HEK293 (cell line): ENCODE measurements around the gene NDST1.

ENCODE experiments used
- CTCF ChIA-PET: fragments of 350-600 bp; formaldehyde crosslinking; extraction: SDS; loops from one replicate; lab custom pipeline; 2021; ENCODE audit warnings: antibody characterized with exemption; lab: Yijun Ruan, JAX
- POLR2A ChIA-PET: fragments of 300-600 bp; formaldehyde crosslinking; extraction: SDS; loops from one replicate; lab custom pipeline; 2020; ENCODE audit warnings: antibody characterized with exemption, inconsistent platforms; lab: Yijun Ruan, JAX
- H3K27ac ChIP-seq: fragments of 200-500 bp; sonication (Bioruptor generic); 2 replicates; pipeline ENCODE4 v1.5.1; 2014; ENCODE audit warnings: low read depth, low read length, control low read depth, inconsistent platforms; ENCODE audit errors: extremely low read depth
- H3K36me3 ChIP-seq, 2 experiments: fragments of 200-500 bp in 1 of 2; sonication (Bioruptor generic) in 1 of 2; 1 replicate in 1 of 2; 2 replicates in 1 of 2; pipeline ENCODE4 v1.5.1; 2014 to 2017; ENCODE audit warnings: inconsistent platforms in 2 of 2, low read length in 2 of 2; ENCODE audit not compliant: control insufficient read depth in 2 of 2, insufficient read depth in 1 of 2
- H3K4me1 ChIP-seq: fragments of 200-500 bp; sonication (Bioruptor generic); 2 replicates; pipeline ENCODE4 v1.5.1; 2014; ENCODE audit warnings: mild to moderate bottlenecking, low read length, inconsistent platforms; ENCODE audit not compliant: control insufficient read depth, insufficient read depth
- H3K4me3 ChIP-seq: 2 replicates; pipeline ENCODE4 v1.5.1; 2011; ENCODE audit warnings: low read depth, mild to moderate bottlenecking, control low read depth, low read length, moderate library complexity
- H3K9me3 ChIP-seq: fragments of 200-500 bp; sonication (Bioruptor generic); 2 replicates; pipeline ENCODE4 v1.5.1; 2014; ENCODE audit warnings: low read depth, low read length, inconsistent platforms; ENCODE audit not compliant: control insufficient read depth, insufficient read depth
- AEBP2 ChIP-seq: fragments of 450-650 bp; formaldehyde crosslinking; IDR thresholded peaks from 2 replicates; pipeline ENCODE4 v1.5.1; 2016; ENCODE audit warnings: missing biosample characterization, missing genetic modification characterization, borderline replicate concordance
- BCL11A ChIP-seq: fragments of 450-650 bp; formaldehyde crosslinking; IDR thresholded peaks from 2 replicates; pipeline ENCODE4 v1.5.1; 2016; ENCODE audit warnings: low read depth, missing biosample characterization, missing genetic modification characterization
- KLF1 ChIP-seq: fragments of 450-650 bp; formaldehyde crosslinking; IDR thresholded peaks from 2 replicates; pipeline ENCODE4 v1.5.1; 2016; ENCODE audit warnings: missing biosample characterization, missing genetic modification characterization
- PRDM4 ChIP-seq: fragments of 450-650 bp; formaldehyde crosslinking; IDR thresholded peaks from 2 replicates; pipeline ENCODE4 v1.5.1; 2017; ENCODE audit warnings: missing biosample characterization, missing genetic modification characterization
- SCRT2 ChIP-seq: fragments of 450-650 bp; formaldehyde crosslinking; IDR thresholded peaks from 2 replicates; pipeline ENCODE4 v1.5.1; 2016; ENCODE audit warnings: missing biosample characterization, missing genetic modification characterization
- SETDB1 ChIP-seq: IDR thresholded peaks from one replicate; pipeline ENCODE4 v1.6.1; 2017; ENCODE audit warnings: mild to moderate bottlenecking, low read length, moderate library complexity, mixed read lengths; ENCODE audit not compliant: insufficient read length
- ZNF202 ChIP-seq: fragments of 450-650 bp; formaldehyde crosslinking; IDR thresholded peaks from 2 replicates; pipeline ENCODE4 v1.5.1; 2016; ENCODE audit warnings: missing biosample characterization, missing genetic modification characterization, borderline replicate concordance
- ZNF248 ChIP-seq: fragments of 450-650 bp; formaldehyde crosslinking; IDR thresholded peaks from 2 replicates; pipeline ENCODE4 v1.5.1; 2017; ENCODE audit warnings: missing biosample characterization, missing genetic modification characterization
- ZNF292 ChIP-seq: fragments of 450-650 bp; formaldehyde crosslinking; IDR thresholded peaks from 2 replicates; pipeline ENCODE4 v1.5.1; 2016; ENCODE audit warnings: low read depth, missing biosample characterization, missing genetic modification characterization, borderline replicate concordance
- ZNF354C ChIP-seq: fragments of 450-650 bp; formaldehyde crosslinking; IDR thresholded peaks from 2 replicates; pipeline ENCODE4 v1.5.1; 2016; ENCODE audit warnings: missing biosample characterization, missing genetic modification characterization, low read depth, borderline replicate concordance
- ZNF426 ChIP-seq: fragments of 450-650 bp; formaldehyde crosslinking; IDR thresholded peaks from 2 replicates; pipeline ENCODE4 v1.5.1; 2017; ENCODE audit warnings: missing biosample characterization, missing genetic modification characterization, mild to moderate bottlenecking, inconsistent platforms, moderate library complexity
- ZNF488 ChIP-seq: fragments of 450-650 bp; formaldehyde crosslinking; IDR thresholded peaks from 2 replicates; pipeline ENCODE4 v1.5.1; 2016; ENCODE audit warnings: missing biosample characterization, missing genetic modification characterization
- ZNF571 ChIP-seq: fragments of 450-650 bp; formaldehyde crosslinking; IDR thresholded peaks from 2 replicates; pipeline ENCODE4 v1.5.0; 2017; ENCODE audit warnings: missing biosample characterization, missing genetic modification characterization
- ZNF654 ChIP-seq: fragments of 450-650 bp; formaldehyde crosslinking; IDR thresholded peaks from 2 replicates; pipeline ENCODE4 v1.5.1; 2016; ENCODE audit warnings: low read depth, missing biosample characterization, missing genetic modification characterization
- ZXDB ChIP-seq: fragments of 450-650 bp; formaldehyde crosslinking; IDR thresholded peaks from 2 replicates; pipeline ENCODE4 v1.5.1; 2016; ENCODE audit warnings: missing biosample characterization, missing genetic modification characterization

Gene NDST1

GRCh38 chr5:150562832-150563231 lies 54.9 kb downstream of the NDST1 start (continued):
- no peak for TF ChIP-seq PRDM4 (tag by site-specific recombination)
- TF ChIP-seq SETDB1, result peak; percentile 66
- peak; percentile 44 for TF ChIP-seq ZNF654 (tag by site-specific recombination)
- no peak for TF ChIP-seq KLF1 (tag by site-specific recombination)
- TF ChIP-seq ZXDB (tag by site-specific recombination), result no peak
- no peak for TF ChIP-seq ZNF248 (tag by site-specific recombination)

- ChIA-PET POLR2A (no interaction called here), CTCF (interaction anchor here (1.0 kb wide), 1 partner anchor 74 kb away, joined by 4 read pairs; the partner anchor contains the start of gene SYNPO)
These were observed 57.9 kb downstream of the NDST1 start for GRCh38 chr5:150565868-150566267.

GRCh38 chr5:150567031-150567717 lies 59.2 kb downstream of the NDST1 start:
- Histone ChIP-seq H3K36me3 (no peaks in the 10 kb centered on the region), H3K4me1 (no peaks in the 10 kb centered on the region)
- no peak for TF ChIP-seq ZNF426 (tag by site-specific recombination)
- TF ChIP-seq ZNF248 (tag by site-specific recombination), result no peak
- no peak for TF ChIP-seq AEBP2 (tag by site-specific recombination)
- TF ChIP-seq ZNF354C (tag by site-specific recombination), result no peak
- no peak for TF ChIP-seq ZNF292 (tag by site-specific recombination)
- TF ChIP-seq ZNF488, result no peak
- TF ChIP-seq, all 188 proteins: peak for 0
- Histone ChIP-seq H3K9me3 (no peaks in the 10 kb centered on the region), H3K4me3 (no peak overlapping the region), H3K27ac (no peak overlapping the region)
- ChIA-PET CTCF (interaction anchor here (0.6 to 0.7 kb wide), 3 partner anchors 18 to 119 kb away, joined by 3 to 4 read pairs (median 3); no protein-coding TSS in a partner anchor), POLR2A (no interaction called here)

More at GRCh38 chr5:150565868-150566267, 57.9 kb downstream of the NDST1 start:
- Histone ChIP-seq H3K4me3 (no peak overlapping the region), H3K27ac (no peak overlapping the region), H3K36me3 (no peaks in the 10 kb centered on the region)
- no peak for TF ChIP-seq ZNF571 (tag by site-specific recombination)
- no peak for TF ChIP-seq SCRT2 (tag by site-specific recombination)
- no peak for TF ChIP-seq BCL11A (tag by site-specific recombination)
- no peak for TF ChIP-seq ZNF202 (tag by site-specific recombination)
- TF ChIP-seq, all 188 proteins: peak for 0
- H3K9me3 ChIP-seq, result no peaks in the 10 kb centered on the region
- no peaks in the 10 kb centered on the region for H3K4me1 ChIP-seq
